Hematopoietic multipotent progenitor cell (in vitro differentiated cells): Measurements from ENCODE around the gene LIPN. TPM values are rescaled to one million over a fixed set of nuclear protein-coding genes. Genes with fewer than 3 reads are reported as not detected.

ENCODE experiments used
- DNase-seq, 3 donors: peaks; one replicate each; pipeline ENCODE4 v3.0.0-alpha.2; 2011 to 2015; ENCODE audit warnings: low read depth in 2 of 3, low spot score in 2 of 3
- total RNA-seq: library from RNA; depleted of rRNA; stranded (reverse); fragments of >200 nt; gene quantifications from one replicate; pipeline ENCODE4 v1.2.3, GENCODE V29; 2012

LIPN gene
- not detected for total RNA-seq

DNA sequence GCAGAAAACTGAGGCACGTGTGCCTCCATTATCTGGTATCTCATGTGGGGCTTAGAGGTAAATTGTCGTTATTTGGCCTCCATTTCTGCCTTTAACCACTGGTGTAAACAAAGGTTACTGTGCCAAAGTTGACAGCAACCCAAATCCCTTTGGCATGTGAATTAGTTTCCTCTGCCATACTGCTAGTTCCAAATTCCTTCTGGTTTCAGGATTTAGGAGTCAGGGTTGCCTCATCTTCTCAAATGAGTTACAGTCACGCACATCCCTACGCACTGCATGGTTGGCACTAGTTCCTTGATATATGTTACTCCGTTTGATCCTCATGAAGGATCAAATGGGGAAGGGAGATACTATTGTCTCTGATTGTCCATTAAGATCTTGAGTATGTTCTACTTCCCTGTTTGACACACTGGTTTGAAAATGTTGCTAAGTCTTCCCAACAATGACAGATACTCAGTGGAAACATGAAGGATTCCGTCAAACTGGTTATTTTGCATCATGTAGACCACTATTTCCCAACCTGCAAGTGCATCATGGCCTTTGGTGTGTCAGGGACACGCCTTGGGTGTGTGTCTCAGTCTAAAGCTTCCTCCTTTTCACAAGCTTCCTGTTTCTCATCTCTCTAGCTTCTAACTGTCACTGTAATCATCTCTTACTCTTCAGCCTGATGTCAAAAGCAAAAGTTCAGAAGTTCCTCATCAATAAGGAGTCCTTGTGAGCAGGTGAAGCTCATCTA, at the start of gene LIPN:
TSS of gene LIPN (plus strand) at position 655 of the 736 bp plus-strand sequence. CDS start 1,386 bp downstream, outside the sequence.
- DNase-seq: peak in 1 of 3 donors; percentile 33

DNA sequence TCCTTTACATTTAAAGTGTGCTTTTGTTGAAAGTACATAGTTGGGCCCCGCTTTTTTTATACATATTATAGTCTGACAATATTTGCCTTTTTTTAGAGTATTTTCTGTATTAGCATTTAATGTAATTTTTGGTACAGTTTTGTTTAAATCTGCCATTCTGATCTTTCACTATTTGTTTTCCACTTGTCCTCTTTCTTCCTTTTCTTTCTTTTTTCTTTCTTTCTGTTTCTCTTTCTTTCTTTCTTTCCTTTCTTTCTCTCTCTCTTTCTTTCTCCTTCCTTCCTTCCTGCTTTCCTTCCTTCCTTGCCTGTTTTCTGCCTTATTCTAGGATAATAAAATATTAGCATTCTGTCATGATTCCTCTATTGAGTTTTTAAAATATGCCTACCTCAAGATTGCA, 44.3 kb upstream of the LIPN start:
- DNase-seq: no peak

GRCh38 chr10:88721392-88721791, 38.4 kb upstream of the LIPN start:
- no peak for DNase-seq

GRCh38 chr10:88725798-88726197, 34.0 kb upstream of the LIPN start:
- peak in 1 of 3 donors; percentile 58 for DNase-seq

GRCh38 chr10:88728107-88728763, 31.6 kb upstream of the LIPN start:
- DNase-seq: peak in 1 of 3 donors; percentile 16

DNA sequence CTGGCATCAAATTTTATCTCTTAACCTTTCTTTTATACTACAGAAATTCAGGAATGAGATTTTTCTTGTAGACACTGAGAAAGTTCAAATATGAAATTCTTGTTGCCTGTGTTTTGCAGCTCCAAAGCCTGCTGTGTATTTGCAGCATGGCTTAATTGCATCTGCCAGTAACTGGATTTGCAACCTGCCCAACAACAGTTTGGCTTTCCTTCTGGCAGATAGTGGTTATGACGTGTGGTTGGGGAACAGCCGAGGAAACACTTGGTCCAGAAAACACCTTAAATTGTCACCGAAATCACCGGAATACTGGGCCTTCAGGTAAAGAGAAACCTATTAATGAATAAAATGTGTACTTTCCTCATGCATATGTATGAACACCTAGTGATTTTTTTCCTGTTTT, 29.0 kb upstream of the LIPN start:
- no peak for DNase-seq

GRCh38 chr10:88731296-88731695, 28.5 kb upstream of the LIPN start:
- peak in 2 of 3 donors; percentile 41 to 72 for DNase-seq

- DNase-seq: no peak
Observed at GRCh38 chr10:88733215-88733614, 26.6 kb upstream of the LIPN start.

DNA sequence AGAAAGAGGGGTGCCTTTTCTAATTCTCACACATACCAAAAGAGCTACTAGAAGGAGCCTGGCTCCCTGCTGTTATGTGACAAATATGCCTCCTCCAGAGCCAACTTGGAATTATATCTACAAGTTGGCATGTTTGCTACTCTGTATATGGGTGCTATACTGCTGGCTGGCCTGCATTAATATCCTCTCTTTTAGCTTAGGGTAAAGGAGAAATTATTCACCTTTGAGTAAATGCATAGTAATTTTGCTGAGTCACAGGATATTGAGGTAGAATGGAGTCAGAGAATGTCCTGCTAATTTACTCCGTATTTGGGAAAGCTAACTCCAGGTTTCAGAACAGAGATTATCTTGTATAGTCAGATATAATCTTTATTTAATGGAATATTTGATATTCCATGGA, 24.2 kb upstream of the LIPN start:
- no peak for DNase-seq

- peak in 1 of 3 donors; percentile 21 for DNase-seq
Observed at GRCh38 chr10:88741921-88742320, 17.9 kb upstream of the LIPN start.

- no peak for DNase-seq
Observed at GRCh38 chr10:88742448-88742847, 17.4 kb upstream of the LIPN start.

- DNase-seq: no peak
Observed at GRCh38 chr10:88744002-88744401, 15.8 kb upstream of the LIPN start.

DNA sequence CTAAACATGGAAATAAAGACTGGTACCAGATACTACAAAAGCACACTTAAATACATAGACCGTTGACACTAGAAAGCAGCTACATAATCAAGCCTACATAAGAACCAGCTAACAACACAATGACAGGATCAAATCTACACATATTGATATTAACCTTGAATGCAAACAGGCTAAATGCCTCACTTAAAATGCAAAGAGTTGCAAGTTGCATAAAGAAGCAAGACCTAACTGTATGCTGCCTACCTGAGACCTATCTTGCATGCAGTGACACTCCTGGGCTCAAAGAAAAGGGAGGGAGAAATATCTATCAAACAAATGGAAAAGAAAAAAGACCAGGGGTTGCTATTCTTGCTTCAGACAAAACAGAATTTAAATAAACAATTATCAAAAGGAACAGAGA, 14.2 kb upstream of the LIPN start:
- no peak for DNase-seq

DNA sequence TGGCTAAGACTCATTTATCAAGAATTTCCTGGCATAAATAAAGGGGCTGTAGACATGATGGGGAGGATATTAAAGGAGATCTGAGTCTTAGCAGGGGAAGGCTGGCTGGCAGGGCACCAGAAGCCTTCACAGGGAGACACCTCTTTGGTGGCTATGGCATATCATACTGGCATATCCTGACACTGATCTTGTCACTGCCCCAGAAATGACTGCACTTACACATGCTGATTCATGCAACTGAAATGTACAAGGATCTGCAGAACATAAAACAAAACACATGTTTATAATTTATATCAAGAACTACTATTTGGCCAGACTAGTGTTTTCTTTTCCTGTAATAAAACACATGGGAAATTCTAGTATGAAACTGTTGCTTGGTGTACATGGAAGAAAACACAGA, 5.5 kb upstream of the LIPN start:
- no peak for DNase-seq

GRCh38 chr10:88755753-88756152, 4.1 kb upstream of the LIPN start:
- DNase-seq: no peak

DNA sequence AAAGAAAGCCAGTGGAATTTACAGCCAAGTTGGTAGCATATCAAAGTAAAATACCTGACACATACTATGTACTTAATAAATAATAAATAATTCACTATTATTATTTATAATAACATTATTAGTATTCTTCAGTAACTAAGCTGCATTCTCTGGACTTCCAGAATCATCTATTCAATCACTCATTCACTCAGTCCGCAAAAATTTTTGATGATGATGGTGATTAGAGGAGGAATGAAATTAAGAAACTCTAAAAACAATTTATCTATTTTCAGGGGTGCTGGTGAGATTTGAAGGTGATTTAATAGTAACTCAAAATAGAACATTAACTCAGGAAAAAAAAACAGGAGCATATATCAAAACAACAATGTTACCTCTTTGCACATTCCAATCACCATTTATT, 3.2 kb upstream of the LIPN start:
- no peak for DNase-seq

- no peak for DNase-seq
Observed at GRCh38 chr10:88762906-88763305, 3.1 kb downstream of the LIPN start.

DNA sequence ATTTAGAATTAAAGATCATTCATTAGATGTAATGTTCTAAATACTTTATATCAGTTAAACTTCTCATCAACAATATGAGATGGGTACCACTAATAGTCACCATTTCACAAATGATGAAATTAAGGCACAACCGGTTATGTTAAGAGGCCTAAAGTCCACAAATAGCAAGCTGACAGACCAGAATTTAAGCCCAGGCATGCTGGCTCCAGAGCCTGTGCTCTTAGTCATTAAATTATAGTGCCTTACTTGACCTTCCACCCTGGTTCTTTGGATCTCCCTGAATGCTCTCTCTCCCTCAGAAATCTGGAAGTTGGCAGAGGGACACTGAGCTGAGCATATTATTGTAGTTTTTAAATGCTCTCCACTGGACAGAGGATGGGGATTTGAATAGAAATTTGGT, 3.6 kb downstream of the LIPN start:
- no peak for DNase-seq

- no peak for DNase-seq
Observed at GRCh38 chr10:88764110-88764509, 4.3 kb downstream of the LIPN start.

GRCh38 chr10:88765816-88766215, 6.0 kb downstream of the LIPN start:
- DNase-seq: no peak

DNA sequence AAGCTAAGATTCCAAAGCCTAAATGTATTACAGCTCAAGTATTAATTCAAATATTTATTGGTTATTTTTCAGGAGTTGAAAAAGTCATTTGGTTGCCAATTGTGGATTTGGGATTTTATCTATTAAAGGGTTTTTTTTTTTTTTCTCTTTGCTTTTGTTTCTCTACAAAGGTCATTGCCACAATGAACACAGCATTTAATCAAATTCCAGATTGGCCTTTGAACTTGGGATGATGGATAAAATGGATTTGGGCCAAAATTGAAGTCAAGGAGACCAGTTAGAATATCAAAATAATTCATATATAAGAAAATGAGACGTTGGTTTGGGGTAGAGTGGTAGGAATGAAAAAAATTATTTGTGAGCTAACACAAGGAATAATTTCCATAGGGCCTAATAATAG, 9.6 kb downstream of the LIPN start:
- DNase-seq: no peak

- DNase-seq: no peak
Observed at GRCh38 chr10:88781206-88781605, 21.4 kb downstream of the LIPN start.
